Brain pericyte (primary cell): ENCODE measurements around the gene UQCR11.

ENCODE experiments used
- DNase-seq: peaks from one replicate; pipeline ENCODE4 v3.0.0-alpha.2; 2012; ENCODE audit warnings: low read depth, low spot score

The UQCR11 gene

GRCh38 chr19:1616875-1617274 lies 11.6 kb upstream of the UQCR11 start:
- DNase-seq, result no peak

- no peak for DNase-seq
Observed at GRCh38 chr19:1616396-1616795, 11.1 kb upstream of the UQCR11 start.

GRCh38 chr19:1615156-1615765 lies 10.0 kb upstream of the UQCR11 start:
- DNase-seq, result no peak

GRCh38 chr19:1613808-1614570 lies 8.7 kb upstream of the UQCR11 start:
- no peak for DNase-seq

DNA sequence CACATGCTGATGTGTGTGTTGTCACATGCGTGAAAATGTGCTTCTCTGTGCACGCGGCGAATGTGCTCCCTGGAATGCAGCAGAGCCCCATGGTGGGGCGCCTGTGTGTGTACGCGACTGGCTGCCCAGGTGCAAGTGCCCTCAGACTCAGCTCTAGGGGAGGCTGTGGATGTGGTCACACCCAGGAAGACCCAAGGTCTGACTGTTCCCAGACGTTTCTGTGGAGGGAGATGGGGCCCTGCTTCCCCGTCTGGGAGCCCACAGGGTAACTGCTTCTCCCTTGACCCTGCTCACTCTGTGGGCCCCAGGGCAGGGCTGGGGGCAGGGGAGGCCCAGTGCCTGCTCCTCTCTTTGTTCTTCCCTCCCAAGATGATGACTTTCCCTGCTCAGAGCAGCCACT lies 7.9 kb upstream of the UQCR11 start:
- DNase-seq, result no peak

DNA sequence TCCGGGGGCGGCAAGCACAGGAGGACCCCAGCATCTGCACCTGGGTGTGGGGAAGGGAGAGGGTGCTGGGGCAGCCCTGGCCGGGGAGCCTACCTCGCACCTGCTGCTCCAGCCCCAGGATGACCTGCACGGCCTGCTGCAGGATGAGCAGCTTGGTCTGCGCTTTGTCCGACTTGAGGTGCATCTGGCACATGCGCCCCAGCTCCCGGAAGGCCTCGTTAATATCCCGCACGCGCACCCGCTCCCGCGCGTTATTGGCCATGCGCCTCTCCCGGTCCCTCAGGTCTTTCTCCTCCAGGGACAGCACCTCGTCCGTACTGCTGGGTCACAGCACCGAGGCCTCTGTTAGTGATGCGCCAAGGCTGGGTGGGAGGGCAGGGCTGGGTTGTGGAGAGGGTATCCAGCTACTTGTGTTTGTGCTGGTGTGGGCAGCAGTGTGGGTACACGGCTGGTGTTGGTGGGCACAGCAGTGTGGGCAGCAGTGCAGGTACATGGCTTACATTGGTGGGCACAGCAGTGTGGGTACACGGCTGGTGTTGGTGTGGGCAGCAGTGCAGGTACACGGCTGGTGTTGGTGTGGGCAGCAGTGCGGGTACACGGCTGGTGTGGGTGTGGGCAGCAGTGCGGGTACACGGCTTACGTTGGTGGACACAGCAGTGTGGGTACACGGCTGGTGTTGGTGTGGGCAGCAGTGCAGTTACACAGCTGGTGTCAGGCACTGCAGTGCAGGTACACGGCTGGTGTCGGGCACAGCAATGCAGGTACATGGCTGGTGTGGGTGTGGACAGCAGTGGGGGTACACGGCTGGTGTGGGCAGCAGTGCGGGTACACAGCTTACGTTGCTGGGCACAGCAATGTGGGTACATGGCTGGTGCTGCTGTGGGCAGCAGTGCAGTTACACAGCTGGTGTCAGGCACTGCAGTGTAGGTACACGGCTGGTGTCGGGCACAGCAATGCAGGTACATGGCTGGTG lies 7.1 kb upstream of the UQCR11 start:
- DNase-seq, result no peak

- DNase-seq, result no peak
Observed at GRCh38 chr19:1611353-1611752, 6.1 kb upstream of the UQCR11 start.

GRCh38 chr19:1610579-1610978 lies 5.3 kb upstream of the UQCR11 start:
- no peak for DNase-seq

- no peak for DNase-seq
Observed at GRCh38 chr19:1609680-1610474, 4.6 kb upstream of the UQCR11 start.

DNA sequence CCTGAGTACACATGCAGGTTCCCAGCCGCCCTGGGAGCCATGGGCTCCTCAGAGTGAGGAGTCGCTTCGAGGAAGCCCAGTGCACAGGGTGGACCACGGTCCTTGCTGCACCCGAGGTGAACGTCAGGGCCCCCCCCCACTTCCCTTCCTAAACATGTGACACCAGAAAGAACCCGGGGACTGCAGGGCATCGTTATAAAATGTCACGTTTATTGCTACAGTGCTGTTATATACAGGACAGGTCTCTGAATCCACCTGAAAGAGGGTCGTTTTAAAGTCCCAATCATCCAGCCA lies 3.8 kb upstream of the UQCR11 start:
- DNase-seq, result no peak

DNA sequence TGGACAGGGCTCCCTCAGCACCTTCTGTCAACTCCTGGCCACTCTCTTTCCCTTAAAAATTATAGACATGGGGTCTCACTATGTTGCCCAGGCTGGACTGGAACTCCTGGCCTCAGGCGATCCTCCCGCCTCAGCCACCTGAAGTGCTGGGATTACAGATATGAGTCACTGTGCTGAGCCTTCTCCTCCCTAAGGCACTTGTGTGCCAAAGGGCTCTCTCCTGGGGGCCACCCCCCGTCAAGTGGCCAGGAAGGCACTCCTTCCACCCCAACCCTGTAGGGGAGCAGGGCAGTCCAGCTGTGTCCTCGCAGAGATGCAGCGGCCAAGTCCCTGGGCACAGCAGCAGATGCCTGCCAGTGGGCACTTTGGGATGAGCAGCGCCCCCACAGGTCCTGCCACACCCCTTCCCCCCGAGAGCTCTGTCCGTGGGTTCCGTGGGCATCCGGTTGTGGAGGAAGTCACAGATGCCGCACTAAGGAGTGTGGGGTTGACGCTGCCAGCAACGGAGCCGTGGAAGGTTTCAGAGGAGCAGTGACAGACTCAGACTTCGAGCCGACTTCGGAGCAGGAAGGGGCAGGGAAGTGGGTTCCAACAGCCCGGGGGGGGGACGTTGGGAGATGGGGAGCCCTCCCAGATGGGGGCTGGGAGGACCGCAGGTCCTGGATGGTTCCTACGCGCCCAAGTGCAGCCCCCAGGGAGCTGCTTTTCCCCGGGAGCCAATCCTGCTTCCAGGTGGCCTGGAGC lies 3.3 kb upstream of the UQCR11 start:
- DNase-seq, result no peak

DNA sequence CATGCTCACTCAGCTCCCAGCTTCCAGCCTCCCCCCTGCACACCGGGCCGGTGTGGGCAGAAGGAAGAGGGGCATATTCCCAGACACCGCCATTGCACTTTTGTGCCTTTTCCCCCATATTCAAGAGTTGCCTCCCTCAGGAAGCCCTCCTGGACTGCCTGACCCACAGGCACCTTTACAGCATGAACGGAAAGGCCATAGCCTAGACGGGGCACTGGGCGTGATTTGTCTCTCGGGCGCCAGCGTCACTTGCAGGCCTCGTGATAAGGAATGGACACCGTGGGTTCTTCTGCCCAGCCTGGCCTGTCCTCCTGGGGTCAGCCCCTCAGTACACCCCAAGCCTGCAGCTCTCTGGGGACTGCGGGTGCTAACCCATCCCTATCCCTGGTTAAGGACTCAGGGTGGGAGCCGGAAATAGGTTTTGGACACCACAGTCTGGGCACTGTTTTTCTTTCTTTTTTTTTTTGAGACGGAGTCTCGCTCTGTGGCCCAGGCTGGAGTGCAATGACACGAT lies 933 bp upstream of the UQCR11 start:
- DNase-seq, result no peak

DNA sequence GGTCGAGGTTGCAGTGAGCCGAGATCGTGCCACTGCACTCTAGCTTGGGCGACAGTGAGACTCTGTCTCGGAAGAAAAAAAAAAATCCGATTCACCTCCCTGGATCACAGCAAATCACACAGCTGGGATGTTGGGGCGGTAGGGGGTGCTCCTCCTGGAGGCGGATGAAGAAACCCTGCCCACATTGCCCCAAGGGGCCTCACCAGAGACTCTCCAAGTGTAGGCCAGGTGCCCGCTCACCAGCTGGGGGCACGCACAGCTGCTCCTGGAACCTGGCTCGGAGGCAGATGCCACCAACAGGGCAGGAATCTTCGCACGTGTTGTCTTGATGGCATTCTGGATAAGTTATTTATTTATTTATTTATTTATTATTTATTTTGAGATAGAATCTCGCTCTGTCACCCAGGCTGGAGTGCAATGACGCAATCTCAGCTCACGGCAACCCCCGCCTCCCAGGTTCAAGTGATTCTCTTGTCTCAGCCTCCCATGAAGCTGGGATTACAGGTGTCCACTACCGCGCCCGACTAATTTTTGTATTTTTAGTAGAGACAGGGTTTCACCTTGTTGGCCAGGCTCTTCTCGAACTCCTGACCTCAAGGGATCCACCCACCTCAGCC lies 3.1 kb downstream of the UQCR11 start:
- no peak for DNase-seq

DNA sequence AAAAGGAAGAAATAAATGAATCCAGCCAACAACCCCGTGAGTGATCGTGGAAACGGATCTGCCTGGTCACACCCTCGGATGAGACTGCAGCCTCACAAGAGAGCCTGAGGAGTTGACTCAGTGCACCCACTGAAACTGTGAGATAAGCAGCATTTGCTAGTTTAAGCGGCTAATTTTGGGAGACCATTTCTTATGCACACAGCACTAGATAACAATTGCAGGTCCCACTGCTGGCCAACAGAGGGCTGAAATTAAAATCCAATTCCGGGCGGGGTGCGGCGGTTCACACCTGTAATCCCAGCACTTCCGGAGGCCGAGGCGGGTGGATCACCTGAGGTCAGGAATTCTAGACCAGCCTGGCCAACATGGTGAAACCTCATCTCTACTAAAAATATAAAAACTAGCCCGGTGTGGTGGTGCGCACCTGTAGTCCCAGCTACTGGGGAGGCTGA lies 3.6 kb downstream of the UQCR11 start:
- DNase-seq, result no peak

GRCh38 chr19:1599460-1599846 lies 5.8 kb downstream of the UQCR11 start:
- DNase-seq, result no peak

GRCh38 chr19:1598777-1599459 lies 6.3 kb downstream of the UQCR11 start:
- no peak for DNase-seq

DNA sequence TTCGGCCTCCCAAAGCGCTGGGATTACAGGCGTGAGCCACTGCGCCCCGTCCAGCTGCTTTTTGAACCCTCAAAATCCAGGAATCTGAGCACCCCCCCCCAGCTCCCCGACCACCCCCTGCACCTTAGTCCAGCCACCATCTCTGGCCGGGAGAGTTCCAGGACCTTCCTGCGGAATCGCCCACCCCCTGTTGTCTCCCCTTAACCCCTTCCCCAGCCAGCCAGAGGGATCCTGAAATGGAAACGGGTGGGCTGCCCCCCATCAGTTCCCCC lies 11.8 kb downstream of the UQCR11 start:
- no peak for DNase-seq

DNA sequence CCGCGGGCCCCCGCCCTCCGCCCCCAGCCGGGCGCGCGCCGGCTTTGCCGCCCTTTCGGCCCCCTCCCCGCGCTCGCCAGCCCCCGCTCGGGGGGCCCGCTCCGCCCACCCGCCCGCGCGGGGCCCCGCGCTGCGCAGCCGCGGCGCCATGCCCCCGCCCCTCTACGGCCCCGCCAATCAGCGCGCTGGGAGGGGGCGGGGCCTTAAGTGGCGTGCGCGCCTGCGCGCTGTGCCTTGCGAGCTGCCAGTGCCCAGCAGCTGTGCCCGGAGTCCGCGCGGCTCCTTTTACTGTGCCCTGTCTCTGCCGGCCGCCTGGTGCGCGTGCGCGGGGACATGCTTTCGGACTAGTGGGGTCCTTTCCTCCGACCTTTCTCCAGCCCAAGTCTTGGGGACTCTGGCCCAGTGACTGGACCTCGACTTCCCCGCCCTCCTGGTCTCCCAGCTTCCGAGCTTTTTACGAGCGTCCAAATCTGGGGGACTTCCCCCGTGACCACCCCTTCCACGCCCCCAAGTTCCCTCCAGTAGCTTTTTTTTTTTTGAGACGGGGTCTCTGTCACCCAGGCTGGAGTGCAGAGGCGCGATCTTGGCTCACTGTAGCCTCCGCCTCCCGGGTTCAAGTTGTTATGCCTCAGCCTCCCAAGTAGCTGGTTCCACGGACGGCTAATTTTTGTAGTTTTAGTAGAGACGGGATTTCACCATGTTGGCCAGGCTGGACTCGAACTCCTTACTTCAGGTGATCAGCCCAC lies 12.3 kb downstream of the UQCR11 start, which contains the start of gene MBD3:
Gene MBD3 (minus strand): TSS at position 111 of the 746 bp plus-strand sequence. CDS start 234 bp downstream, outside the sequence.
- peak; percentile 74 for DNase-seq
